ENCODE data around the gene NDST3. TPM values are rescaled to one million over a fixed set of nuclear protein-coding genes. Genes with fewer than 3 reads are reported as not detected.
A peak's percentile ranks its signal among the peaks of the same experiment; 100 is the strongest.

NDST3 gene
- total RNA-seq, 4 donors from 2014 or later, result 1.7 TPM; not detected in 3

GRCh38 chr4:118279328-118279727, 245.0 kb downstream of the NDST3 start:
- Histone ChIP-seq H3K4me1 (peaks cover 0 to 5% of the 10 kb centered on the region in 2 donors), H3K4me3 (peak overlapping the region; percentile 77 to 86), H3K9me3 (no peaks in the 10 kb centered on the region), H3K36me3 (no peaks in the 10 kb centered on the region), H3K27me3 (no peaks in the 10 kb centered on the region), H3K27ac (peak overlapping the region; percentile 83 to 88)
- no peak for TF ChIP-seq CTCF (IDR thresholded peaks at IDR 0.05)
- no peak for TF ChIP-seq POLR2A (IDR thresholded peaks at IDR 0.05)
- intact Hi-C loops (cut with DNase I; ENCODE audit: low total_unique reads), result no loop called here
- no peak for DNase-seq

- Histone ChIP-seq H3K9me3 (no peaks in the 10 kb centered on the region), H3K27ac (peak overlapping the region in 1 of 2 donors; percentile 88), H3K36me3 (no peaks in the 10 kb centered on the region), H3K4me3 (peak overlapping the region in 1 of 2 donors; percentile 86), H3K27me3 (no peaks in the 10 kb centered on the region), H3K4me1 (peaks cover 0 to 5% of the 10 kb centered on the region in 2 donors)
- no peak for TF ChIP-seq CTCF (IDR thresholded peaks at IDR 0.05)
- no peak for TF ChIP-seq POLR2A (IDR thresholded peaks at IDR 0.05)
- intact Hi-C loops (cut with DNase I; ENCODE audit: low total_unique reads), result no loop called here
- no peak for DNase-seq
Observed at GRCh38 chr4:118279920-118280432, 245.7 kb downstream of the NDST3 start.

- Histone ChIP-seq H3K36me3 (no peaks in the 10 kb centered on the region), H3K27me3 (no peaks in the 10 kb centered on the region), H3K4me1 (peaks cover 0 to 5% of the 10 kb centered on the region in 2 donors), H3K9me3 (no peaks in the 10 kb centered on the region), H3K4me3 (no peak overlapping the region), H3K27ac (no peak overlapping the region)
- peak; percentile 20 to 39 (median 31) for TF ChIP-seq CTCF (IDR thresholded peaks at IDR 0.05)
- TF ChIP-seq POLR2A (IDR thresholded peaks at IDR 0.05), result no peak
- DNase-seq, result peak in 1 of 2 donors; percentile 18
- intact Hi-C loops (cut with DNase I; ENCODE audit: low total_unique reads), result no loop called here
Observed at GRCh38 chr4:118280501-118281218, 246.4 kb downstream of the NDST3 start.

- Histone ChIP-seq H3K27ac (no peak overlapping the region), H3K4me1 (peaks cover 0 to 5% of the 10 kb centered on the region in 2 donors), H3K36me3 (no peaks in the 10 kb centered on the region), H3K9me3 (no peaks in the 10 kb centered on the region), H3K4me3 (no peak overlapping the region), H3K27me3 (no peaks in the 10 kb centered on the region)
- DNase-seq, result no peak
- intact Hi-C loops (cut with DNase I; ENCODE audit: low total_unique reads), result no loop called here
- TF ChIP-seq CTCF (IDR thresholded peaks at IDR 0.05) (no peak), POLR2A (IDR thresholded peaks at IDR 0.05) (no peak)
Observed at GRCh38 chr4:118281611-118282442, 247.5 kb downstream of the NDST3 start.

- no peak for TF ChIP-seq POLR2A (IDR thresholded peaks at IDR 0.05)
- no peak for TF ChIP-seq CTCF (IDR thresholded peaks at IDR 0.05)
- Histone ChIP-seq H3K36me3 (no peaks in the 10 kb centered on the region), H3K27ac (no peak overlapping the region), H3K27me3 (no peaks in the 10 kb centered on the region), H3K4me1 (peaks cover 0 to 5% of the 10 kb centered on the region in 2 donors), H3K9me3 (no peaks in the 10 kb centered on the region), H3K4me3 (no peak overlapping the region)
- intact Hi-C loops (cut with DNase I; ENCODE audit: low total_unique reads), result no loop called here
- no peak for DNase-seq
Observed at GRCh38 chr4:118282692-118283091, 248.4 kb downstream of the NDST3 start.
